Measurements from ENCODE around the gene NHLRC3.
A peak's percentile ranks its signal among the peaks of the same experiment; 100 is the strongest.
"Not testable (repeated sequence)": the region's sequence is repeated elsewhere in the genome, so short reads cannot be mapped to it uniquely, and the experiment has no call there.

NHLRC3 gene

DNA sequence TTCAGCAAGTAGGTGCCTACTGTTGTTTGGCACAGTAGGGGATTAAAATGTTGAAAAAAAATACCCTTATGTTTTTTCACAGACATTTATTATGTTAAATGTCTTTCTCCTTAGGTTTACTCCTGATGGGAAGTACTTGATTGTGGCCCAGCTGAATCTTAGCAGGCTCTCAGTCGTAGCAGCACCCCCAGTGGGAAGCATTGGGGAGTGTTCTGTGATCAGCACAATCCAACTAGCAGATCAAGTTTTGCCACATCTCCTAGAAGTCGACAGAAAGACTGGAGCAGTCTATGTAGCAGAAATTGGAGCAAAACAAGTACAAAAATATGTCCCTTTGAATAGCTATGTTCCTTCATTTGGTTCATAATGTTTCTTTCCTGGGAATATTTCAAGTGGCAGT is 9.3 kb downstream of the NHLRC3 start:
- no peak for DNase-seq

DNA sequence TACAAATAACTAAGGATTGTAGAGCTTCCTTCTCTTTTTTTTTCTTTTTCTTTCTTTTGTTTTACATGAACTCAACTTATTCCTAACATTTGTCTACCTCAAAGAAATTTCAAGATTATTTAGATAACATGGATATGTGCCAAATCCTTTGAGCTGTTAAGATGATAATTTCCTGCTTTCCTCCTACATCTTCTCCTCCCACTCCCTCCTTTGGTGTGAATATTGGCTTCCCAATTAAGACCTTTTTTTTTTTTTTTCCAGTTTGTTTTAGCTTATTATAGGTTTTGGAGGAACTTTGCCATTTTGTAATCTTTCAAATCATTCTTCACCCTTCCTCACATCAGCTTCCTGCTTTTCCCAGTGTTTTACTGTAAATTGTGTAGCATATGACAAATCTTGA is 10.6 kb downstream of the NHLRC3 start:
- no peak for DNase-seq

DNA sequence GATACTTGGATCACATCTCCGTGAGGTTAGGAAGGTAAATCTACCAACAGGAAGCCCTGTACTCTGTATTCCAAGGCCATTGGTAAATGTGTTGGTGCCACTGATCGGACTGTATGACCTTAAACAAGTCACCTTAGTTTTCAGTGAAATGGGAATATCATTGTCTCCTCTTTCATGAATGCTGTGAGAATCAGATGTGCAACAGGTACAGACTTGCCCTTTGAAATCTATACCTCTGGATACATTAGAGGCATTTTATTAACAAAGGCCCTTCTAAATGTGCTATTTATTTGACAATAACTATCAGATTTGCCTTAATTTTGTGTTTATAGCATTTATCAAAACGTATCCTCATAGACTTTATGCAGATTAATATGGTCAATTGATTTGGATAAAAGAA is 11.0 kb downstream of the NHLRC3 start:
- DNase-seq: no peak

DNA sequence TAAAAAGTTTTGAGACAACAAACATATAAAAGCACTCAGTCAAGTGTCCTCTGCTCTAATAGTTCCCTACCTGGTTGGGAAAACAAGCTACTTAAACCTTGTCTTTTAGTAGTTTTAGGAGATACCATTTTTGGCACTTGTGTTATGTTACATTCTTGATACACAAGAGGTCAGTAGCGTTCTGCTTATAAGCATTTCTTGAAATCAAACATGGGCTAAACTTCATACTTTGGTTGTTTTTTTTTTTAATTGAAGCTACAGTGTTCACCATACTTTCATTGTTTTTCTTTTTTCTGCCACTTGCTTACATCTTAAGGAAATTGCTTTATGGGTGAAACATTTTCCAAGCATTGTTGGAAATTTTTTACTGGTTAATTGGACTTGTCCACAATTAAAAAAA is 12.9 kb downstream of the NHLRC3 start:
- peak; percentile 18 for DNase-seq

DNA sequence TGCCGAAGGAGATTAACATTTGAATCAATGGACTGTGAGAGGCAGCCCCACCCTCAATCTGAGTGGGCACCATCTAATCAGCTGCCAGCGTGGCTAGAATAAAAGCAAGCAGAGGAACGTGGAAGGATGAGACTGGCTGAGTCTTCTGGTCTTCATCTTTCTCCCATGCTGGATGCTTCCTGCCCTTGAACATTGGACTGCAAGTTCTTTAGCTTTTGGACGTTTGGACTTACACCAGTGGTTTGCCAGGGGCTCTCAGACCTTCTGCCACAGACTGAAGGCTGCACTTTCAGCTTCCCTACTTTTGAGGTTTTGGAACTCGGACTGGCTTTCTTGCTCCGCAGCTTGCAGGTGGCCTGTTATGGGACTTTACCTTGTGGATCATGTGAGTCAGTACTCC is 14.7 kb downstream of the NHLRC3 start:
- no peak for DNase-seq

DNA sequence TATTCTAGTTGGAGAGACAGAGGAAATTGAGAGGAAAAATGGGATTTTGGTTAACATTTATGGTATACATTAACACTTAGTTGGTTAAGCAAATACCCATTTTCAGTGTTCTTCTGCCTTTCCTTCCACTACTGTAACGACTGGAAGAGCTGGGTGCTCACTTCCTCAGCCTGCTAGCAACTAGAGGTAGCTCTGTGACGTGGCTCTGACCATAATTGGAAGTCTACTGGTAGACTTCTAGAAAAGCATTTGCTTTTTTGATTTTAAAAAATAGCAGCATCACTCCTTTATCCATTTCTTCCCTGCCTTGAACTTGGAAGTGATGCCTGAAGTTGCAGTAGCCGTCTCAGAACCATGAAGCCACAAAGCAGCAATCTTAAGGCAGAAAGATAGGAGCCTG is 15.9 kb downstream of the NHLRC3 start:
- DNase-seq: no peak

DNA sequence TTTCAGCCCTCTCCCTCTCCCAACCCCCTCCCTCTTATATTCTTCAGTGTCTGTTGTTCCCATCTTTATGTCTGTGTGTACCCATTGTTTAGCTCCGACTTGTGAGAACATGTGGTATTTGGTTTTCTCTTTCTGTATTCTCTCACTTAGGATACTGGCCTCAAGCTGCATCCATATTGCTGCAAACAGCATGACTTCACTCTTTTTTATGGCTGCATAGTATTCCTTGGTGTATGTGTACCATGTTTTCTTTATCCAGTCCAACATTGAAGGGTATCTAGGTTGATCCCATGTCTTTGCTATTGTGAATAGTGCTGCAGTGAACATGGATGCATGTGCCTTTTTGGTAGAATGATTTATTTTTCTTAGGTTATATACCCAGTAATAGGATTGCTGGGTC is 17.8 kb downstream of the NHLRC3 start:
- no peak for DNase-seq

DNA sequence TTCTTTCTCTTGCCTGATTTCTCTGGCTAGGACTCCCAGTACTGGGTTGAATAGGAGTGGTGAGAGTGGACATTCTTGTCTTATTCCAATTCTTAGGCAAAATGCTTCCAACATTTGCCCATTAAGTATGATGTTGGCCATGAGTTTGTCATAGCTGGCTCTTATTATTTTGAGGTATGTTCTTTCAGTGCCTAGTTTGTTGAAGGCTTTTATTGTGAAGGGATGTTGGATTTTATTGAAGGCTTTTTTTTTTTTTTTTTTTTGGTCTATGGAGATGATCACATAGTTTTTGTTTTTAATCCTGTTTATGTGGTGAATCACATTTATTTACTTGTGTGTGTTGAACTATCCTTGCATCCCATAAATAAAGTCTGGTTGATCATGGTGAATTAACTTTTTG is 19.8 kb downstream of the NHLRC3 start:
- DNase-seq: no peak

DNA sequence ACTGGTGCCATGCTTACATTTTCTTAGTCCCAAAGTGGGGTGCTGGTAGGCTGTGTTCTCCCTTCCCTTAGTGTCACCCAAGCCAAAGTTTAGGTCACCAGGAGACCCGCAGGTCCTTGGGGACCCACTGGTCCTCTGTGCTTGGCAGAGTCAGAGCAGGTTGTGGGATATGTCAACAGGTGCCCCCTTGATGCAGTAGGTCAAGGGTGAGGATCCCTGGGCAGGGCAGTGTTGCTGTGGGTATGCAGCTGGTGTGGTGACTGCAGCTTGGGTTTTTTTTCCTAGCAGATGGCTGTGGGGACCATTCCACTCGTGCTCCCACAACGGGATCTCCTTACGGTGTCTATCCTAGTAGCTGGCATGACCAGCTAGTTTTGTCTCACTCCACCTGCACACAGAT is 23.7 kb downstream of the NHLRC3 start:
- DNase-seq: no peak

DNA sequence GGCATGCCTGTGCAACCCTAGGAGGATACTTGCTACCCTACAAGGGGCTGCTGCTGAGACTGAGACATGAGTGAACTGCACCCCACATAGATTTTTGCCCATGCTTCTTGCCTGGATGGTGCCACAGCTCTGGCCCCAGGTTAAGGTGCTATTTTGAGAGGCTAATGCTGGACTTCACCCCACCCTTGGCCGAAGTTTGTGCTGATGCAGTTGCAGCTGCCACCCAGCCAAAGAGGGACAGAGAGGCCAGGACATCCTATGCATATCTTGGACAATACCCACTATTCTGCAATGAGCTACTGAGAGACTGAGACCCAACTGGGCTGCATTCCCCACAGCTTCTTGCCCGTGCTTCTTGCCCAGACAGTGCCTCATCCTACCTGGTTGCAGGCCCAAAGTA is 34.6 kb downstream of the NHLRC3 start:
- DNase-seq: no peak

DNA sequence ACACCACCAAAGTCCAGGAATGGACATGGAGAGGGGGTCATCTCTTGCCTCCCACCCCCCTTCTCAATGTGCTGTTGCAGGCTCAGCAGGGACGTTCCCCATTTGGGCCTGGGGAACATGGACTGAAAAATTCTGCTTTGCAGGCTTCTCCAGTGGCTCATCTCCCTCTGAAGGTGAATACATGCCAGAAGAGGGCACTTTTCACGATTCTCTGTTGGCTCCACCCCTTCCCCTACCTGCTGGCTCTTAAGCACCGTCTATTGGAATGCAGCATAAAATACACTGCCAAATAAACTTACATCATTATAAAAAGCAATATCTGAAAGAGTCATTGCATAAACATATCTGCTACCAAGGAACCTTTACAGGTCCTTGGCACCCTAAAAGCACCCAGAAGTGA is 35.7 kb downstream of the NHLRC3 start:
- no peak for DNase-seq

DNA sequence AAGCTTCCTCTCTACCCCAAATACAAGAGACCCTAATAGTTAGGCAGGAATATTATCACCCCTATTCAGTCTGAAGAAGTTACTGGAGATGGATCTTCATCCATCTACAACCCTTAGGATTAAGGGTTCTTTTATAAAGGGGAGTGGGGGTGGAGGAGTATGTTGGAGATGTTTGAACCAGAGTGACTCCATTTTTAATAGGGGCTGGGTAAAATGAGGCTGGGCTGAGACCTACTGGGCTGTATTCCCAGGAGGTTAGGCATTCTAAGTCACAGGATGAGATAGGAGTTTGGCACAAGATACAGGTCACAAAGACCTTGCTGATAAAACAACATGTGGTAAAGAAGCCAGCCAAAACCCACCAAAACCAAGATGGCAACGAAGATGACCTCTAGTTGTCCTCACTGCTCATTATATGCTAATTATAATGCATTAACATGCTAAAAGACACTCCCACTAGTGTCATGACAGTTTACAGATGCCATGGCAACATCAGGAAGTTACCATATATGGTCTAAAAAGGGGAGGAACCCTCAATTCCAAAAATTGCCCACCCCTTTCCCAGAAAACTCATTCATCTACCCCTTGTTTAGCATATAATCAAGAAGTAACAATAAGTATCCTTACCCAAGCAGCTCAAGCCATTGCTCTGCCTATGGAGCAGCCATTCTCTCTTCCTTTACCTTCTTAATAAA is 48.1 kb downstream of the NHLRC3 start:
- DNase-seq: not testable (repeated sequence)

DNA sequence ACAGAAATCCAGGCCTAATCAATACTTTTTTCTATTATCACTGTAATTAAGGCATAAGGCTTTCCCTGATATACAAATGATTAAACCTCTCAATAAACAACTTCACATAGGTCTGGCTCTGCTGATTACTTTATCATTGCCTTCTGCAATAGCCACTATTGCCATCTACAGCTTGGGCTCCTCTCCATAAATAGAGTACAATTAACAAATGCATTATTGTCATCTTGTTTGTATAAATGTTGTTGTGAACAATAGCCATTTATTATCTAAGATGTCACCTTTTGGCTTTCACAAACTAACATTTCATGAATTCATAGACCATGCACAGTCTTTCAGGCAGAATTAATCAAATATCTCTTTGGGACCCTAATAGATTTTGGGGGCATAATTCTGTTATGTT is 53.3 kb downstream of the NHLRC3 start:
- DNase-seq: no peak

DNA sequence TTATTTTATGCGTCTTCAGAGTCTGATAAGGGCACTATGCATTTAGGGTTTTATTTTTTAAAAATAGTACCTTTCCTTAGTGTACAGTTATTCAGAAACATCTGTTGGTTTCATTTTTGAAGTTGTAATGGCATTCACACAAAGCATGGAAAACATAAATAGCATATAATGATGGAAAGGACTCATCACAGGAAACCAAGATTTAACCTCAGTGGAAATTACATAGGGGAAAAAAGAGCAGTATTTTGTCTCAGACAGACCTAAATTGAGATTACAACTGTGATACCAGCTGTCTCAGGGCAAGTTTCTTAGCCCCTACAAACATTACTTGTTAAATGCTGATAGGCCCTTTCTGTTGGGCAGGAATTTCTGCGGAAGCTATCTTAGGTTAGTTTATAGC is 57.2 kb downstream of the NHLRC3 start:
- no peak for DNase-seq

DNA sequence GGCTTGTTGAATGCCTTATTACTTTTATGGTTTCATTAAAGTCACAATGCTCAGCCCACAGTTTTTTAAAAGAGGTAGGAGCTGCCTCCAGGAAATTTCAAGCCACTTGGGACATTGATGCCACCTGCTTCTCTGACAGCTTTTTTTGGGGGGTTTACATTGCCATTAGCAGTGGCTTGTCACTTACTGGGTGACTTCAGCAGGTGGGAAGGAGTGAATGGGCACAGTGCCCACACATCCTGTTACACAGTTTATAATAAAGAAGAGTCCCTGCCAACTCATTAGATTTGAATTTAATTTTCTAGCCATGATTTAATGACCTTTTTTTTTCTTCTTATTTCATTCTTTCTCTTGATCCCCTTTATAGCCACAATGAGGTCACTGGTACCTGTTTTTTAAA is 61.0 kb downstream of the NHLRC3 start:
- peak; percentile 7 for DNase-seq
